ENCODE results near the gene ACP2. TPM values are rescaled to one million over a fixed set of nuclear protein-coding genes. Genes with fewer than 3 reads are reported as not detected.

ACP2 gene
- total and polyA plus RNA-seq, 10 of the 15 experiments (the other 5 are each of a cell fraction or from before 2014, with no cell fraction given) = 0.98 to 11.7 (median 7.4) TPM

GRCh38 chr11:47241841-47242301, 6.7 kb downstream of the ACP2 start (continued):
- TF ChIP-seq BCLAF1 (IDR thresholded peaks at IDR 0.05) (no peak), SMARCA5 (IDR thresholded peaks at IDR 0.05) (no peak), POU2F2 (IDR thresholded peaks at IDR 0.05; ENCODE audit: borderline replicate concordance, low read depth, low read length) (no peak), SPI1 (IDR thresholded peaks at IDR 0.05; ENCODE audit: borderline replicate concordance, insufficient read depth, low read depth, low read length) (no peak)

GRCh38 chr11:47239852-47240251, 8.8 kb downstream of the ACP2 start:
- H2AFZ ChIP-seq (ENCODE audit: control insufficient read depth, low read depth, low read length) = no peak overlapping the region
- intact Hi-C loops (cut with micrococcal nuclease; ENCODE audit: unreplicated experiment) = no loop called here
- H3K4me2 ChIP-seq (ENCODE audit: control insufficient read depth, insufficient read depth) = no peak overlapping the region
- H3K27me3 ChIP-seq (replicated peaks in 1 of 2; ENCODE audit: control insufficient read depth in 2 of 2, insufficient read depth in 2 of 2, low read length in 1 of 2) = no peaks in the 10 kb centered on the region
- ATAC-seq = no peak
- BruUV-seq (replicated peaks) = no TSS peak
- H4K20me1 ChIP-seq (ENCODE audit: control insufficient read depth, insufficient read depth) = 0 out of 2 replicates have a peak, but pooled peaks cover 3% of the 10 kb centered on the region
- no peak for DNase-seq (ENCODE audit: low read depth, low spot score)
- ChIA-PET RAD21 (ENCODE audit: unreplicated experiment) (no interaction called here), CTCF (no interaction called here), SMC1A (ENCODE audit: uncharacterized antibody, unreplicated experiment) (interaction anchor here (0.5 to 1.4 kb wide), 2 partner anchors 9 to 353 kb away, joined by 3 to 6 read pairs; partner anchors contain the start of gene ACP2), POLR2A (interaction anchor here (0.5 to 2.2 kb wide), 3 partner anchors 8 to 562 kb away, joined by 3 to 5 read pairs (median 4); no protein-coding TSS in a partner anchor)
- in situ Hi-C loops (cut with MboI) = no loop called here
- FAIRE-seq = no peak
- no peaks in the 10 kb centered on the region for H3K79me2 ChIP-seq (ENCODE audit: control insufficient read depth, insufficient read depth, low read length)
- no peaks in the 10 kb centered on the region for H3K4me1 ChIP-seq (ENCODE audit: control insufficient read depth, insufficient read depth, low read length)
- H3K9ac ChIP-seq (ENCODE audit: control insufficient read depth, insufficient read depth, low read length) = no peak overlapping the region
- no peak overlapping the region for H3K4me3 ChIP-seq
- WGBS (ENCODE audit: insufficient coverage, insufficient replicate concordance, low lambda C conversion rate, missing lambda C conversion rate) = 94% methylated on average over 10 of the region's 10 CpGs
- H3K27ac ChIP-seq (ENCODE audit: control insufficient read depth, insufficient read depth) = no peak overlapping the region
- no peak for TF ChIP-seq ELK1 (IDR thresholded peaks at IDR 0.05; ENCODE audit: low read depth, low read length)
- peak; percentile 66 for TF ChIP-seq POLR2A (IDR thresholded peaks at IDR 0.05; ENCODE audit: low read depth, low read length)
- H3K9me3 ChIP-seq (replicated peaks; ENCODE audit: control insufficient read depth, insufficient read depth, low read length) = no peaks in the 10 kb centered on the region
- peaks cover 24 to 25% of the 10 kb centered on the region in 2 experiments for H3K36me3 ChIP-seq (ENCODE audit: control insufficient read depth in 2 of 2, insufficient read depth in 2 of 2, low read length in 1 of 2)

Measured in GM12878 (cell line).